A549 (cell line): ENCODE results near the gene RAPGEF5. TPM values are rescaled to one million over a fixed set of nuclear protein-coding genes. Genes with fewer than 3 reads are reported as not detected.

Source experiments
- ATAC-seq, 2 experiments: fragments of 200-7000 bp in 1 of 2; fragments of >200 bp in 1 of 2; cut with Nextera tagmentation in 1 of 2; cut with Tn5 transposase in 1 of 2; 3 replicates each; pipeline versions ENCODE4 v1.8.0 to v1.9.1; 2018 to 2020; ENCODE audit warnings: mild to moderate bottlenecking in 1 of 2, moderate library complexity in 1 of 2
- CTCF ChIA-PET: fragments of 300-600 bp; sonication (Branson Sonifier 250); formaldehyde crosslinking; extraction: SDS; loops from one replicate; lab custom pipeline; 2021; ENCODE audit warnings: antibody characterized with exemption, inconsistent platforms; lab: Yijun Ruan, JAX
- POLR2A ChIA-PET: fragments of 350-600 bp; formaldehyde crosslinking; extraction: SDS; loops from one replicate; lab custom pipeline; 2021; ENCODE audit warnings: antibody characterized with exemption, inconsistent platforms; lab: Yijun Ruan, JAX
- DNase-seq, 2 experiments: peaks; one replicate each; pipeline versions ENCODE4 v3.0.0 to v3.0.0-alpha.2; 2011 to 2016; ENCODE audit warnings: low read depth in 1 of 2, low spot score in 1 of 2
- FAIRE-seq: peaks from 2 replicates; lab custom pipeline; 2011; peaks lifted over from hg19 to GRCh38; lab: Jason Lieb, UNC
- H3K27ac ChIP-seq, 2 experiments: fragments of >200 bp; sonication (Bioruptor Twin); formaldehyde crosslinking; 3 replicates each; pipeline ENCODE4 v1.5.1; 2016 to 2017
- H3K4me1 ChIP-seq: fragments of >200 bp; sonication (Bioruptor Twin); formaldehyde crosslinking; 3 replicates; pipeline ENCODE4 v1.6.1; 2016
- H3K4me2 ChIP-seq: fragments of >200 bp; sonication (Bioruptor Twin); formaldehyde crosslinking; 3 replicates; pipeline ENCODE4 v1.6.1; 2016
- H3K4me3 ChIP-seq: fragments of >200 bp; sonication (Bioruptor Twin); formaldehyde crosslinking; 3 replicates; pipeline ENCODE4 v1.5.1; 2016
- H3K9me3 ChIP-seq: fragments of >200 bp; sonication (Bioruptor Twin); formaldehyde crosslinking; 3 replicates; pipeline ENCODE4 v1.6.1; 2016
- BHLHE40 ChIP-seq: IDR thresholded peaks from 2 replicates; pipeline ENCODE4 v1.6.1; 2012; ENCODE audit warnings: low read depth, low read length, inconsistent platforms
- CBX2 ChIP-seq: fragments of 200-600 bp; sonication (generic); IDR thresholded peaks from 2 replicates; pipeline ENCODE4 v1.6.1; 2016; ENCODE audit warnings: low read depth, mild to moderate bottlenecking, borderline replicate concordance
- CHD2 ChIP-seq: fragments of 150-350 bp; IDR thresholded peaks from 2 replicates; pipeline ENCODE4 v1.6.1; 2014; ENCODE audit warnings: low read length; ENCODE audit not compliant: partially characterized antibody
- ELK1 ChIP-seq: fragments of 150-350 bp; IDR thresholded peaks from 2 replicates; pipeline ENCODE4 v1.6.1; 2014; ENCODE audit warnings: low read depth, mild to moderate bottlenecking, low read length
- EP300 ChIP-seq, 2 experiments: fragments of >200 bp; sonication (Bioruptor Twin); formaldehyde crosslinking; IDR thresholded peaks; 2 replicates in 1 of 2; 3 replicates in 1 of 2; pipeline ENCODE4 v1.6.1; 2016 to 2017
- ESRRA ChIP-seq: fragments of 150-350 bp; IDR thresholded peaks from 2 replicates; pipeline ENCODE4 v1.6.1; 2014; ENCODE audit warnings: mild to moderate bottlenecking, low read length, borderline replicate concordance
- FOSB ChIP-seq: fragments of 250-450 bp; sonication (Bioruptor Pico); IDR thresholded peaks from 2 replicates; pipeline ENCODE4 v1.5.0; 2020; ENCODE audit warnings: mild to moderate bottlenecking, moderate library complexity
- GATA3 ChIP-seq: IDR thresholded peaks from 2 replicates; pipeline ENCODE4 v1.6.1; 2012; ENCODE audit warnings: borderline replicate concordance
- HMGXB4 ChIP-seq: fragments of 250-450 bp; sonication (Bioruptor Pico); IDR thresholded peaks from 2 replicates; pipeline ENCODE4 v1.5.0; 2021; ENCODE audit warnings: mild to moderate bottlenecking, moderate library complexity, borderline replicate concordance
- HOXA7 ChIP-seq: fragments of 250-450 bp; sonication (Bioruptor Pico); IDR thresholded peaks from 2 replicates; pipeline ENCODE4 v1.5.0; 2020; ENCODE audit warnings: mild to moderate bottlenecking, moderate library complexity
- JUNB ChIP-seq: fragments of >200 bp; sonication (Bioruptor Twin); formaldehyde crosslinking; IDR thresholded peaks from 2 replicates; pipeline ENCODE4 v1.6.1; 2016
- MAFK ChIP-seq: fragments of 450-650 bp; IDR thresholded peaks from 2 replicates; pipeline ENCODE4 v1.6.1; 2014; ENCODE audit not compliant: partially characterized antibody
- MYC ChIP-seq: IDR thresholded peaks from 2 replicates; pipeline ENCODE4 v1.6.1; 2012; ENCODE audit warnings: mild to moderate bottlenecking, inconsistent platforms, low read length, improper control_type of control experiment, borderline replicate concordance
- NFE2L2 ChIP-seq: fragments of 150-350 bp; conservative IDR thresholded peaks from 2 replicates; pipeline ENCODE4 v1.6.1; 2014; ENCODE audit warnings: low read length
- NPAS2 ChIP-seq: fragments of 250-450 bp; sonication (Bioruptor Pico); IDR thresholded peaks from 2 replicates; pipeline ENCODE4 v1.8.0; 2022; ENCODE audit warnings: mild to moderate bottlenecking, moderate library complexity, borderline replicate concordance
- PHF8 ChIP-seq: fragments of 200-600 bp; sonication (generic); IDR thresholded peaks from 2 replicates; pipeline ENCODE4 v1.6.1; 2016; ENCODE audit warnings: low read depth, mild to moderate bottlenecking, antibody characterized with exemption, moderate library complexity, borderline replicate concordance
- RAD21 ChIP-seq, 2 experiments: fragments of >200 bp in 1 of 2; sonication (Bioruptor Twin) in 1 of 2; formaldehyde crosslinking in 1 of 2; IDR thresholded peaks in 1 of 2; conservative IDR thresholded peaks in 1 of 2; 2 replicates in 1 of 2; 3 replicates in 1 of 2; pipeline ENCODE4 v1.6.1; 2012 to 2018; ENCODE audit warnings: inconsistent platforms in 1 of 2
- SMC3 ChIP-seq: fragments of >200 bp; sonication (Bioruptor Twin); formaldehyde crosslinking; IDR thresholded peaks from 3 replicates; pipeline ENCODE4 v1.6.1; 2018; ENCODE audit warnings: inconsistent platforms
- WGBS: methylation state at CpG from one replicate; pipeline ENCODE4 v1.1.6; 2017; ENCODE audit errors: missing lambda C conversion rate; 5-methylcytosine and 5-hydroxymethylcytosine counted together
- polyA plus RNA-seq, 4 experiments: library from polyadenylated mRNA; depleted of rRNA in 3 of 4; stranded (reverse); fragments of >200 nt; fragmentation: RNase III in 1 of 4; extraction: RNeasy Plus Mini Kit Qiagen cat#74134 plus additional on column Dnase treatment in 1 of 4; gene quantifications; 2 replicates in 3 of 4; 3 replicates in 1 of 4; pipeline ENCODE4 v1.2.3, GENCODE V29; 2011 to 2017
- TF ChIP-seq, protein P1 (sequence below): fragments of 200-600 bp; sonication (generic); IDR thresholded peaks from 2 replicates; pipeline ENCODE4 v1.6.1; 2016; ENCODE audit warnings: antibody characterized with exemption, mild to moderate bottlenecking, moderate library complexity
- TF ChIP-seq, protein P2 (sequence below): fragments of >200 bp; sonication (Bioruptor Twin); formaldehyde crosslinking; IDR thresholded peaks from 3 replicates; pipeline ENCODE4 v1.5.1; 2016

RAPGEF5 gene
- polyA plus RNA-seq, 2 of the 4 experiments (the other 2 are of a cell fraction) = 0.03 to 0.14 TPM

- no peak overlapping the region for H3K4me3 ChIP-seq
- POLR2A ChIA-PET = no interaction called here
- FAIRE-seq = no peak
- WGBS = 7% methylated on average over 3 of the region's 3 CpGs
- H3K9me3 ChIP-seq = no peaks in the 10 kb centered on the region
- TF ChIP-seq PHF8 = no peak
- TF ChIP-seq, protein P1, sequence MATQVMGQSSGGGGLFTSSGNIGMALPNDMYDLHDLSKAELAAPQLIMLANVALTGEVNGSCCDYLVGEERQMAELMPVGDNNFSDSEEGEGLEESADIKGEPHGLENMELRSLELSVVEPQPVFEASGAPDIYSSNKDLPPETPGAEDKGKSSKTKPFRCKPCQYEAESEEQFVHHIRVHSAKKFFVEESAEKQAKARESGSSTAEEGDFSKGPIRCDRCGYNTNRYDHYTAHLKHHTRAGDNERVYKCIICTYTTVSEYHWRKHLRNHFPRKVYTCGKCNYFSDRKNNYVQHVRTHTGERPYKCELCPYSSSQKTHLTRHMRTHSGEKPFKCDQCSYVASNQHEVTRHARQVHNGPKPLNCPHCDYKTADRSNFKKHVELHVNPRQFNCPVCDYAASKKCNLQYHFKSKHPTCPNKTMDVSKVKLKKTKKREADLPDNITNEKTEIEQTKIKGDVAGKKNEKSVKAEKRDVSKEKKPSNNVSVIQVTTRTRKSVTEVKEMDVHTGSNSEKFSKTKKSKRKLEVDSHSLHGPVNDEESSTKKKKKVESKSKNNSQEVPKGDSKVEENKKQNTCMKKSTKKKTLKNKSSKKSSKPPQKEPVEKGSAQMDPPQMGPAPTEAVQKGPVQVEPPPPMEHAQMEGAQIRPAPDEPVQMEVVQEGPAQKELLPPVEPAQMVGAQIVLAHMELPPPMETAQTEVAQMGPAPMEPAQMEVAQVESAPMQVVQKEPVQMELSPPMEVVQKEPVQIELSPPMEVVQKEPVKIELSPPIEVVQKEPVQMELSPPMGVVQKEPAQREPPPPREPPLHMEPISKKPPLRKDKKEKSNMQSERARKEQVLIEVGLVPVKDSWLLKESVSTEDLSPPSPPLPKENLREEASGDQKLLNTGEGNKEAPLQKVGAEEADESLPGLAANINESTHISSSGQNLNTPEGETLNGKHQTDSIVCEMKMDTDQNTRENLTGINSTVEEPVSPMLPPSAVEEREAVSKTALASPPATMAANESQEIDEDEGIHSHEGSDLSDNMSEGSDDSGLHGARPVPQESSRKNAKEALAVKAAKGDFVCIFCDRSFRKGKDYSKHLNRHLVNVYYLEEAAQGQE = no peak
- no peak for TF ChIP-seq EP300 (IDR thresholded peaks at IDR 0.05)
- TF ChIP-seq CBX2 = no peak
- no peak for TF ChIP-seq MAFK
- no peak for TF ChIP-seq HMGXB4 (CRISPR knock-in tag)
- no peak for TF ChIP-seq FOSB (CRISPR knock-in tag)
- TF ChIP-seq ESRRA = no peak
- TF ChIP-seq MYC = no peak
- no peak for TF ChIP-seq JUNB
- no peak for TF ChIP-seq BHLHE40
- TF ChIP-seq, protein P2, sequence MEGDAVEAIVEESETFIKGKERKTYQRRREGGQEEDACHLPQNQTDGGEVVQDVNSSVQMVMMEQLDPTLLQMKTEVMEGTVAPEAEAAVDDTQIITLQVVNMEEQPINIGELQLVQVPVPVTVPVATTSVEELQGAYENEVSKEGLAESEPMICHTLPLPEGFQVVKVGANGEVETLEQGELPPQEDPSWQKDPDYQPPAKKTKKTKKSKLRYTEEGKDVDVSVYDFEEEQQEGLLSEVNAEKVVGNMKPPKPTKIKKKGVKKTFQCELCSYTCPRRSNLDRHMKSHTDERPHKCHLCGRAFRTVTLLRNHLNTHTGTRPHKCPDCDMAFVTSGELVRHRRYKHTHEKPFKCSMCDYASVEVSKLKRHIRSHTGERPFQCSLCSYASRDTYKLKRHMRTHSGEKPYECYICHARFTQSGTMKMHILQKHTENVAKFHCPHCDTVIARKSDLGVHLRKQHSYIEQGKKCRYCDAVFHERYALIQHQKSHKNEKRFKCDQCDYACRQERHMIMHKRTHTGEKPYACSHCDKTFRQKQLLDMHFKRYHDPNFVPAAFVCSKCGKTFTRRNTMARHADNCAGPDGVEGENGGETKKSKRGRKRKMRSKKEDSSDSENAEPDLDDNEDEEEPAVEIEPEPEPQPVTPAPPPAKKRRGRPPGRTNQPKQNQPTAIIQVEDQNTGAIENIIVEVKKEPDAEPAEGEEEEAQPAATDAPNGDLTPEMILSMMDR = no peak
- no peak for TF ChIP-seq ELK1
- TF ChIP-seq CHD2 = no peak
- TF ChIP-seq RAD21 (conservative IDR thresholded peaks at IDR 0.05 in 1 of 2, IDR thresholded peaks at IDR 0.05 in 1 of 2) = no peak
- no peak for TF ChIP-seq HOXA7 (CRISPR knock-in tag)
- no peak for TF ChIP-seq SMC3
- no peak for TF ChIP-seq NPAS2
- TF ChIP-seq GATA3 = no peak
- TF ChIP-seq NFE2L2 = no peak
- TF ChIP-seq, all 56 proteins: peak for 0
- no peak overlapping the region for H3K4me2 ChIP-seq
- H3K4me1 ChIP-seq = no peaks in the 10 kb centered on the region
- ATAC-seq (no peak), DNase-seq (no peak)
- no peak overlapping the region for H3K27ac ChIP-seq
- CTCF ChIA-PET = interaction anchor here (1.0 kb wide), 1 partner anchor 182 kb away, joined by 4 read pairs; no protein-coding TSS in a partner anchor
These were observed 64.4 kb downstream of the RAPGEF5 start for GRCh38 chr7:22292531-22292930.
